Liver (tissue), 9 donors: ENCODE results near the gene GRAMD2A. TPM values are rescaled to one million over a fixed set of nuclear protein-coding genes. Genes with fewer than 3 reads are reported as not detected.

Experiments used
- DNase-seq: peaks from one replicate; pipeline ENCODE4 v3.0.0-alpha.2; 2017; ENCODE audit warnings: low spot score
- H3K27ac ChIP-seq, 2 donors: one replicate each; pipeline ENCODE4 v1.7.0; 2013; ENCODE audit warnings: inconsistent platforms in 2 of 2, low read length in 2 of 2, control low read depth in 1 of 2, low read depth in 1 of 2, mild to moderate bottlenecking in 1 of 2
- H3K27me3 ChIP-seq, 4 donors: one replicate each; pipeline versions ENCODE4 v1.6.1 to v1.7.0; 2013; ENCODE audit warnings: low read length in 3 of 4, inconsistent platforms in 1 of 4, mild to moderate bottlenecking in 1 of 4, moderate library complexity in 1 of 4; ENCODE audit not compliant: control insufficient read depth in 4 of 4, insufficient read depth in 4 of 4
- H3K36me3 ChIP-seq, 4 donors: one replicate each; pipeline versions ENCODE4 v1.6.1 to v1.7.0; 2013; ENCODE audit warnings: low read length in 3 of 4, mild to moderate bottlenecking in 3 of 4, low read depth in 1 of 4, moderate library complexity in 1 of 4; ENCODE audit not compliant: control insufficient read depth in 4 of 4, insufficient read depth in 3 of 4
- H3K4me1 ChIP-seq, 4 donors: one replicate each; pipeline versions ENCODE4 v1.6.1 to v1.7.0; 2013; ENCODE audit warnings: low read length in 3 of 4, mild to moderate bottlenecking in 3 of 4, moderate library complexity in 1 of 4; ENCODE audit not compliant: control insufficient read depth in 4 of 4, insufficient read depth in 4 of 4
- H3K4me3 ChIP-seq, 3 donors: one replicate each; pipeline versions ENCODE4 v1.6.1 to v1.7.0; 2013; ENCODE audit warnings: low read length in 3 of 3, control low read depth in 1 of 3, low read depth in 1 of 3, mild to moderate bottlenecking in 1 of 3
- H3K9ac ChIP-seq, 2 donors: one replicate each; pipeline ENCODE4 v1.7.0; 2013; ENCODE audit warnings: low read length in 2 of 2, mild to moderate bottlenecking in 2 of 2, moderate library complexity in 2 of 2, control low read depth in 1 of 2, low read depth in 1 of 2
- H3K9me3 ChIP-seq, 4 donors: one replicate each; pipeline versions ENCODE4 v1.6.1 to v1.7.0; 2013; ENCODE audit warnings: low read length in 3 of 4; ENCODE audit not compliant: control insufficient read depth in 4 of 4
- EGR1 ChIP-seq, 2 donors: IDR thresholded peaks; 2 replicates each; pipeline ENCODE4 v1.6.1; 2016 to 2018; ENCODE audit warnings: antibody characterized with exemption in 2 of 2, low read depth in 2 of 2
- FOXA1 ChIP-seq: IDR thresholded peaks from 2 replicates; pipeline ENCODE4 v1.6.1; 2016; ENCODE audit warnings: antibody characterized with exemption
- FOXA2 ChIP-seq: IDR thresholded peaks from 2 replicates; pipeline ENCODE4 v1.6.1; 2016; ENCODE audit warnings: antibody characterized with exemption
- GABPA ChIP-seq, 2 donors: IDR thresholded peaks in 1 of 2; conservative IDR thresholded peaks in 1 of 2; 2 replicates each; pipeline ENCODE4 v1.6.1; 2016; ENCODE audit warnings: antibody characterized with exemption in 2 of 2, mild to moderate bottlenecking in 1 of 2, moderate library complexity in 1 of 2
- HNF4A ChIP-seq, 2 donors: conservative IDR thresholded peaks; 2 replicates each; pipeline ENCODE4 v1.6.1; 2016; ENCODE audit warnings: antibody characterized with exemption in 2 of 2, mild to moderate bottlenecking in 2 of 2
- HNF4G ChIP-seq: IDR thresholded peaks from 2 replicates; pipeline ENCODE4 v1.6.1; 2016; ENCODE audit warnings: antibody characterized with exemption
- JUND ChIP-seq, 2 donors: IDR thresholded peaks; 2 replicates each; pipeline ENCODE4 v1.6.1; 2016; ENCODE audit warnings: antibody characterized with exemption in 2 of 2
- RAD21 ChIP-seq, 2 donors: IDR thresholded peaks; 2 replicates each; pipeline ENCODE4 v1.6.1; 2016; ENCODE audit warnings: antibody characterized with exemption in 2 of 2, mild to moderate bottlenecking in 2 of 2
- RXRA ChIP-seq, 2 donors: IDR thresholded peaks; 2 replicates each; pipeline ENCODE4 v1.6.1; 2017 to 2018; ENCODE audit warnings: antibody characterized with exemption in 2 of 2, mild to moderate bottlenecking in 1 of 2
- SP1 ChIP-seq: IDR thresholded peaks from 2 replicates; pipeline ENCODE4 v1.6.1; 2018; ENCODE audit warnings: antibody characterized with exemption, mild to moderate bottlenecking
- TAF1 ChIP-seq: conservative IDR thresholded peaks from 2 replicates; pipeline ENCODE4 v1.6.1; 2016; ENCODE audit warnings: antibody characterized with exemption, mild to moderate bottlenecking
- YY1 ChIP-seq: IDR thresholded peaks from 2 replicates; pipeline ENCODE4 v1.6.1; 2016; ENCODE audit warnings: antibody characterized with exemption, mild to moderate bottlenecking
- WGBS: extraction: QIAGEN DNeasy Blood & Tissue Kit; methylation state at CpG from one replicate; pipeline ENCODE4 v1.1.7; 2013; 5-methylcytosine and 5-hydroxymethylcytosine counted together
- polyA plus RNA-seq, 2 donors: library from polyadenylated mRNA; stranded (reverse) in 1 of 2; unstranded in 1 of 2; fragments of 200-250 nt in 1 of 2; fragments of >200 nt in 1 of 2; fragmentation: Nextera tagmentation in 1 of 2; extraction: Ambion mirVana in 1 of 2; gene quantifications; one replicate each; pipeline versions ENCODE4 v1.2.1 to v1.2.3, GENCODE V29; 2013 to 2015
- total RNA-seq, 2 donors: library from RNA; depleted of rRNA; stranded (reverse); fragments of >200 nt; gene quantifications; one replicate each; pipeline ENCODE4 v1.2.3, GENCODE V29; 2014
- TF ChIP-seq, protein P1 (sequence below): IDR thresholded peaks from 2 replicates; pipeline ENCODE4 v1.6.1; 2016; ENCODE audit warnings: antibody characterized with exemption, mild to moderate bottlenecking
- donor health status: healthy.
- donor health status: healthy.
- donor health status: healthy.
- donor health status: healthy.
- donor health status: healthy.

Gene GRAMD2A
- total and polyA plus RNA-seq, 4 donors = not detected

- Histone ChIP-seq H3K9me3 (no peaks in the 10 kb centered on the region), H3K4me3 (no peak overlapping the region), H3K27ac (no peak overlapping the region), H3K9ac (no peak overlapping the region), H3K36me3 (no peaks in the 10 kb centered on the region), H3K4me1 (peaks cover 0 to 2% (median 0%) of the 10 kb centered on the region in 4 donors), H3K27me3 (no peaks in the 10 kb centered on the region)
- TF ChIP-seq FOXA2 (no peak), HNF4A (conservative IDR thresholded peaks at IDR 0.05) (no peak), GABPA (IDR thresholded peaks at IDR 0.05 in 1 of 2, conservative IDR thresholded peaks at IDR 0.05 in 1 of 2) (no peak), EGR1 (IDR thresholded peaks at IDR 0.05; ENCODE audit: low read depth in 2 of 2) (no peak), SP1 (no peak), RAD21 (IDR thresholded peaks at IDR 0.05) (no peak), YY1 (no peak)
- 86% methylated on average over 4 of the region's 4 CpGs for WGBS
- DNase-seq = no peak
Measured at GRCh38 chr15:72136170-72137051, 61.2 kb downstream of the GRAMD2A start.

DNA sequence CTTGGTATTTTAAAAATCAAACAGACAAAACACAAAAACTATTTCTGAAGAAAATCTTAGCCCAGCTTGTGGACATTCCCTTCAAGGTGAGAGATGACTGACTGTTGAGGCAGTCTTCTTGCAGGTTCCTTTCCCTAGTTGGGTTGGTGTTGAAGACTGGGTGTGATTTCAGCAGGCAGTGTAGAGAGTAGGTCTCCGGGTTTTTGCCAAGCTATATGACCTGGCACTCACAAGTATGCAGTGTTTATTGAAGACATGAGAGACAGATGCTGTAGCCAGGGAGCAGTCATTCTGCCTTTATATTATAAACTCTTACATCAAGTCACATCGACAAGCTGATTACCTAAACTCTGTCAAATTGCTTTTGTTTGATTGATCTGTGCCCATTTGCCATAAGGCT is 61.9 kb downstream of the GRAMD2A start:
- TF ChIP-seq JUND (IDR thresholded peaks at IDR 0.05) (no peak), FOXA1 (no peak), RXRA (IDR thresholded peaks at IDR 0.05) (no peak)
- no peak for DNase-seq
- Histone ChIP-seq H3K27me3 (no peaks in the 10 kb centered on the region), H3K4me3 (no peak overlapping the region), H3K4me1 (no peaks in the 10 kb centered on the region), H3K27ac (no peak overlapping the region), H3K36me3 (no peaks in the 10 kb centered on the region), H3K9ac (no peak overlapping the region), H3K9me3 (no peaks in the 10 kb centered on the region)
- WGBS = 86% methylated on average over 2 of the region's 2 CpGs

- H3K27ac ChIP-seq = no peak overlapping the region
- no peaks in the 10 kb centered on the region for H3K4me1 ChIP-seq
- TF ChIP-seq TAF1 = no peak
- no peak for TF ChIP-seq FOXA2
- no peak for TF ChIP-seq FOXA1
- no peak for TF ChIP-seq HNF4G
- no peak for TF ChIP-seq GABPA (IDR thresholded peaks at IDR 0.05 in 1 of 2, conservative IDR thresholded peaks at IDR 0.05 in 1 of 2)
- TF ChIP-seq RXRA (IDR thresholded peaks at IDR 0.05) = no peak
- TF ChIP-seq JUND (IDR thresholded peaks at IDR 0.05) = no peak
- no peak for TF ChIP-seq EGR1 (IDR thresholded peaks at IDR 0.05; ENCODE audit: low read depth in 2 of 2)
- TF ChIP-seq, protein P1, sequence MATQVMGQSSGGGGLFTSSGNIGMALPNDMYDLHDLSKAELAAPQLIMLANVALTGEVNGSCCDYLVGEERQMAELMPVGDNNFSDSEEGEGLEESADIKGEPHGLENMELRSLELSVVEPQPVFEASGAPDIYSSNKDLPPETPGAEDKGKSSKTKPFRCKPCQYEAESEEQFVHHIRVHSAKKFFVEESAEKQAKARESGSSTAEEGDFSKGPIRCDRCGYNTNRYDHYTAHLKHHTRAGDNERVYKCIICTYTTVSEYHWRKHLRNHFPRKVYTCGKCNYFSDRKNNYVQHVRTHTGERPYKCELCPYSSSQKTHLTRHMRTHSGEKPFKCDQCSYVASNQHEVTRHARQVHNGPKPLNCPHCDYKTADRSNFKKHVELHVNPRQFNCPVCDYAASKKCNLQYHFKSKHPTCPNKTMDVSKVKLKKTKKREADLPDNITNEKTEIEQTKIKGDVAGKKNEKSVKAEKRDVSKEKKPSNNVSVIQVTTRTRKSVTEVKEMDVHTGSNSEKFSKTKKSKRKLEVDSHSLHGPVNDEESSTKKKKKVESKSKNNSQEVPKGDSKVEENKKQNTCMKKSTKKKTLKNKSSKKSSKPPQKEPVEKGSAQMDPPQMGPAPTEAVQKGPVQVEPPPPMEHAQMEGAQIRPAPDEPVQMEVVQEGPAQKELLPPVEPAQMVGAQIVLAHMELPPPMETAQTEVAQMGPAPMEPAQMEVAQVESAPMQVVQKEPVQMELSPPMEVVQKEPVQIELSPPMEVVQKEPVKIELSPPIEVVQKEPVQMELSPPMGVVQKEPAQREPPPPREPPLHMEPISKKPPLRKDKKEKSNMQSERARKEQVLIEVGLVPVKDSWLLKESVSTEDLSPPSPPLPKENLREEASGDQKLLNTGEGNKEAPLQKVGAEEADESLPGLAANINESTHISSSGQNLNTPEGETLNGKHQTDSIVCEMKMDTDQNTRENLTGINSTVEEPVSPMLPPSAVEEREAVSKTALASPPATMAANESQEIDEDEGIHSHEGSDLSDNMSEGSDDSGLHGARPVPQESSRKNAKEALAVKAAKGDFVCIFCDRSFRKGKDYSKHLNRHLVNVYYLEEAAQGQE = no peak
- DNase-seq = no peak
- no peaks in the 10 kb centered on the region for H3K36me3 ChIP-seq
- no peak overlapping the region for H3K4me3 ChIP-seq
- no peaks in the 10 kb centered on the region for H3K27me3 ChIP-seq
- no peak overlapping the region for H3K9ac ChIP-seq
- 100% methylated on average over 1 of the region's 1 CpG for WGBS
- no peaks in the 10 kb centered on the region for H3K9me3 ChIP-seq
Measured at GRCh38 chr15:72133211-72133610, 64.4 kb downstream of the GRAMD2A start.
